ENCODE results near the gene RSU1.

- TF ChIP-seq CTCF (CRISPR knock-in tag; IDR thresholded peaks at IDR 0.05) (no peak), TFE3 (CRISPR knock-in tag; IDR thresholded peaks at IDR 0.05) (no peak), PRDM10 (CRISPR knock-in tag; IDR thresholded peaks at IDR 0.05; ENCODE audit: low read depth) (no peak), POLR2A (IDR thresholded peaks at IDR 0.05; ENCODE audit: insufficient read depth in 1 of 2, low read depth in 2 of 2, low read length in 2 of 2) (no peak), HMGXB4 (CRISPR knock-in tag; IDR thresholded peaks at IDR 0.05; ENCODE audit: borderline replicate concordance in 1 of 2, low read depth in 1 of 2) (no peak), ZFP90 (CRISPR knock-in tag; IDR thresholded peaks at IDR 0.05; ENCODE audit: borderline replicate concordance) (no peak), ERF (CRISPR knock-in tag; IDR thresholded peaks at IDR 0.05) (no peak), RELA (CRISPR knock-in tag; IDR thresholded peaks at IDR 0.05) (no peak), ZFP36 (IDR thresholded peaks at IDR 0.05; ENCODE audit: borderline replicate concordance, low read depth, low read length, partially characterized antibody) (no peak)
Measured at GRCh38 chr10:16713290-16713689, 103.9 kb downstream of the RSU1 start.

Data from HepG2 (cell line).